BE2C (cell line): ENCODE results near the gene PSME4.
"Not testable (repeated sequence)": the region's sequence is repeated elsewhere in the genome, so short reads cannot be mapped to it uniquely, and the experiment has no call there.

Source experiments
- DNase-seq: peaks from one replicate; pipeline ENCODE4 v3.0.0-alpha.2; 2020
- H3K27me3 ChIP-seq: fragments of 250-450 bp; sonication (Bioruptor Pico); 2 replicates; pipeline ENCODE4 v1.5.1; 2020; ENCODE audit warnings: mild to moderate bottlenecking
- H3K36me3 ChIP-seq: fragments of 250-450 bp; sonication (Bioruptor Pico); 2 replicates; pipeline ENCODE4 v1.5.1; 2020; ENCODE audit warnings: mild to moderate bottlenecking
- H3K4me1 ChIP-seq: fragments of 250-450 bp; sonication (Bioruptor Pico); 2 replicates; pipeline ENCODE4 v1.5.1; 2020
- H3K4me3 ChIP-seq: 2 replicates; pipeline ENCODE4 v1.5.1; 2011; ENCODE audit warnings: low read depth, low read length
- H3K9me3 ChIP-seq: fragments of 250-450 bp; sonication (Bioruptor Pico); 2 replicates; pipeline ENCODE4 v1.5.1; 2020
- CTCF ChIP-seq: IDR thresholded peaks from 2 replicates; pipeline ENCODE4 v1.5.1; 2012; ENCODE audit warnings: mild to moderate bottlenecking, low read depth, low read length

The PSME4 gene

GRCh38 chr2:53939656-53940055, 31.1 kb downstream of the PSME4 start:
- H3K9me3 ChIP-seq: no peaks in the 10 kb centered on the region
- H3K4me3 ChIP-seq: no peak overlapping the region
- no peak for TF ChIP-seq CTCF
- H3K27me3 ChIP-seq: no peaks in the 10 kb centered on the region
- DNase-seq: no peak
- H3K4me1 ChIP-seq: no peaks in the 10 kb centered on the region
- no peaks in the 10 kb centered on the region for H3K36me3 ChIP-seq

- H3K36me3 ChIP-seq: no peaks in the 10 kb centered on the region; the same call in 1 of the 2 replicates
These were observed 31.9 kb downstream of the PSME4 start for GRCh38 chr2:53938904-53939303.

GRCh38 chr2:53933329-53933728, 37.5 kb downstream of the PSME4 start:
- no peaks in the 10 kb centered on the region for H3K4me1 ChIP-seq
- H3K9me3 ChIP-seq: no peaks in the 10 kb centered on the region
- no peaks in the 10 kb centered on the region; the same call in none of the 2 replicates for H3K36me3 ChIP-seq
- no peak overlapping the region for H3K4me3 ChIP-seq
- no peak for DNase-seq
- no peaks in the 10 kb centered on the region for H3K27me3 ChIP-seq
- TF ChIP-seq CTCF: no peak

More at GRCh38 chr2:53938904-53939303, 31.9 kb downstream of the PSME4 start:
- no peak for TF ChIP-seq CTCF
- no peaks in the 10 kb centered on the region for H3K27me3 ChIP-seq
- no peaks in the 10 kb centered on the region for H3K9me3 ChIP-seq
- no peak overlapping the region for H3K4me3 ChIP-seq
- no peak for DNase-seq
- no peaks in the 10 kb centered on the region for H3K4me1 ChIP-seq

- H3K4me3 ChIP-seq, DNase-seq, H3K4me1 ChIP-seq, H3K9me3 ChIP-seq, H3K27me3 ChIP-seq: not testable (repeated sequence)
- peaks cover 20% of the 10 kb centered on the region for H3K36me3 ChIP-seq
These were observed 44.5 kb downstream of the PSME4 start for GRCh38 chr2:53926321-53926720.

GRCh38 chr2:53913721-53914120, 57.1 kb downstream of the PSME4 start:
- H3K36me3 ChIP-seq: no peaks in the 10 kb centered on the region

GRCh38 chr2:53911434-53912189, 59.2 kb downstream of the PSME4 start:
- H3K27me3 ChIP-seq: no peaks in the 10 kb centered on the region
- no peak for TF ChIP-seq CTCF
- H3K36me3 ChIP-seq: peaks cover 6% of the 10 kb centered on the region; the same call in 1 of the 2 replicates
- no peaks in the 10 kb centered on the region for H3K9me3 ChIP-seq
- H3K4me1 ChIP-seq: no peaks in the 10 kb centered on the region
- no peak overlapping the region for H3K4me3 ChIP-seq
- no peak for DNase-seq

More at GRCh38 chr2:53913721-53914120, 57.1 kb downstream of the PSME4 start:
- Histone ChIP-seq H3K4me1 (no peaks in the 10 kb centered on the region), H3K9me3 (no peaks in the 10 kb centered on the region), H3K27me3 (no peaks in the 10 kb centered on the region), H3K4me3 (no peak overlapping the region)
- TF ChIP-seq CTCF: no peak
- DNase-seq: no peak
